Upper lobe of left lung (tissue), 6 donors: ENCODE results near the gene KRTAP2-2. TPM values are rescaled to one million over a fixed set of nuclear protein-coding genes. Genes with fewer than 3 reads are reported as not detected.

Experiments used
- ATAC-seq, 2 donors: fragments of 200-7000 bp; cut with Tn5 transposase; one replicate each; pipeline ENCODE4 v1.9.1; 2022; ENCODE audit warnings: mild to moderate bottlenecking in 2 of 2, moderate library complexity in 2 of 2; ENCODE audit not compliant: low FRiP score in 2 of 2
- DNase-seq, 2 donors: peaks; one replicate each; pipeline ENCODE4 v3.0.0-alpha.2; 2019 to 2020
- H3K27ac ChIP-seq, 4 donors: fragments of 200-600 bp; sonication (generic); one replicate each; pipeline ENCODE4 v1.5.1; 2016 to 2019
- H3K27me3 ChIP-seq, 4 donors: fragments of 200-600 bp; sonication (generic); one replicate each; pipeline ENCODE4 v1.5.1; 2017 to 2019
- H3K36me3 ChIP-seq, 4 donors: fragments of 200-600 bp; sonication (generic); one replicate each; pipeline ENCODE4 v1.5.1; 2016 to 2019
- H3K4me1 ChIP-seq, 4 donors: fragments of 200-600 bp; sonication (generic); one replicate each; pipeline ENCODE4 v1.5.1; 2018 to 2019
- H3K4me3 ChIP-seq, 4 donors: fragments of 200-600 bp; sonication (generic); one replicate each; pipeline ENCODE4 v1.5.1; 2017 to 2019; ENCODE audit warnings: mild to moderate bottlenecking in 2 of 4, moderate library complexity in 1 of 4
- H3K9me3 ChIP-seq, 4 donors: fragments of 200-600 bp; sonication (generic); one replicate each; pipeline ENCODE4 v1.5.1; 2018 to 2019
- EP300 ChIP-seq, 4 donors: sonication (generic); formaldehyde crosslinking; IDR thresholded peaks; one replicate each; pipeline ENCODE4 v1.5.1; 2017; ENCODE audit warnings: antibody characterized with exemption in 4 of 4, control low read depth in 2 of 4
- POLR2A ChIP-seq, 4 donors: fragments of 450-650 bp; IDR thresholded peaks; one replicate each; pipeline ENCODE4 v1.5.1; 2016 to 2017; ENCODE audit warnings: antibody characterized with exemption in 4 of 4, mild to moderate bottlenecking in 2 of 4
- POLR2AphosphoS5 ChIP-seq, 2 donors: sonication (generic); formaldehyde crosslinking; IDR thresholded peaks; one replicate each; pipeline ENCODE4 v1.5.1; 2017; ENCODE audit warnings: antibody characterized with exemption in 2 of 2
- WGBS, 2 donors: methylation state at CpG; one replicate each; pipeline ENCODE4 v1.1.5; 2017 to 2018; 5-methylcytosine and 5-hydroxymethylcytosine counted together
- total RNA-seq, 6 donors: library from RNA; depleted of rRNA in 4 of 6; stranded (reverse); fragments of >200 nt in 4 of 6; gene quantifications; one replicate each; pipeline versions ENCODE4 v1.1.0 to v1.2.1, GENCODE V29; 2016 to 2021
- TF ChIP-seq, protein P1 (sequence below), 6 experiments: fragments of 450-650 bp in 4 of 6; fragments of 200-600 bp in 2 of 6; sonication (generic) in 2 of 6; IDR thresholded peaks; one replicate each; pipeline ENCODE4 v1.5.1; 2016 to 2019; ENCODE audit warnings: antibody characterized with exemption in 6 of 6
- donor health status: DM: no; HTN: no; CAD: no; lungs with moderate emphysema.
- donor health status: DM: no; HTN: yes; CAD: no; lungs with severe emphysema.

KRTAP2-2 gene
- total RNA-seq, 6 donors from 2014 or later: not detected

- H3K9me3 ChIP-seq: no peaks in the 10 kb centered on the region
- H3K4me1 ChIP-seq: no peaks in the 10 kb centered on the region
- DNase-seq: no peak
- no peak overlapping the region for H3K4me3 ChIP-seq
- H3K27ac ChIP-seq: no peak overlapping the region
- no peak for ATAC-seq
- TF ChIP-seq, protein P1, sequence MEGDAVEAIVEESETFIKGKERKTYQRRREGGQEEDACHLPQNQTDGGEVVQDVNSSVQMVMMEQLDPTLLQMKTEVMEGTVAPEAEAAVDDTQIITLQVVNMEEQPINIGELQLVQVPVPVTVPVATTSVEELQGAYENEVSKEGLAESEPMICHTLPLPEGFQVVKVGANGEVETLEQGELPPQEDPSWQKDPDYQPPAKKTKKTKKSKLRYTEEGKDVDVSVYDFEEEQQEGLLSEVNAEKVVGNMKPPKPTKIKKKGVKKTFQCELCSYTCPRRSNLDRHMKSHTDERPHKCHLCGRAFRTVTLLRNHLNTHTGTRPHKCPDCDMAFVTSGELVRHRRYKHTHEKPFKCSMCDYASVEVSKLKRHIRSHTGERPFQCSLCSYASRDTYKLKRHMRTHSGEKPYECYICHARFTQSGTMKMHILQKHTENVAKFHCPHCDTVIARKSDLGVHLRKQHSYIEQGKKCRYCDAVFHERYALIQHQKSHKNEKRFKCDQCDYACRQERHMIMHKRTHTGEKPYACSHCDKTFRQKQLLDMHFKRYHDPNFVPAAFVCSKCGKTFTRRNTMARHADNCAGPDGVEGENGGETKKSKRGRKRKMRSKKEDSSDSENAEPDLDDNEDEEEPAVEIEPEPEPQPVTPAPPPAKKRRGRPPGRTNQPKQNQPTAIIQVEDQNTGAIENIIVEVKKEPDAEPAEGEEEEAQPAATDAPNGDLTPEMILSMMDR (IDR thresholded peaks at IDR 0.05): no peak
- no peak for TF ChIP-seq POLR2AphosphoS5 (IDR thresholded peaks at IDR 0.05)
- TF ChIP-seq POLR2A (IDR thresholded peaks at IDR 0.05): no peak
- TF ChIP-seq EP300 (IDR thresholded peaks at IDR 0.05): no peak
- no peaks in the 10 kb centered on the region for H3K36me3 ChIP-seq
- H3K27me3 ChIP-seq: no peaks in the 10 kb centered on the region
These were observed 34.7 kb downstream of the KRTAP2-2 start for GRCh38 chr17:41020336-41020735.

- Histone ChIP-seq H3K4me1 (no peaks in the 10 kb centered on the region), H3K9me3 (no peaks in the 10 kb centered on the region), H3K4me3 (no peak overlapping the region), H3K27ac (no peak overlapping the region), H3K36me3 (no peaks in the 10 kb centered on the region), H3K27me3 (no peaks in the 10 kb centered on the region)
- TF ChIP-seq, protein P1 (IDR thresholded peaks at IDR 0.05): no peak
- TF ChIP-seq POLR2A (IDR thresholded peaks at IDR 0.05) (no peak), EP300 (IDR thresholded peaks at IDR 0.05) (no peak), POLR2AphosphoS5 (IDR thresholded peaks at IDR 0.05) (no peak)
- ATAC-seq: no peak
- WGBS, 2 donors: 93 to 96% methylated on average over 3 of the region's 3 CpGs
- no peak for DNase-seq
These were observed 35.6 kb downstream of the KRTAP2-2 start for GRCh38 chr17:41019415-41019814.

DNA sequence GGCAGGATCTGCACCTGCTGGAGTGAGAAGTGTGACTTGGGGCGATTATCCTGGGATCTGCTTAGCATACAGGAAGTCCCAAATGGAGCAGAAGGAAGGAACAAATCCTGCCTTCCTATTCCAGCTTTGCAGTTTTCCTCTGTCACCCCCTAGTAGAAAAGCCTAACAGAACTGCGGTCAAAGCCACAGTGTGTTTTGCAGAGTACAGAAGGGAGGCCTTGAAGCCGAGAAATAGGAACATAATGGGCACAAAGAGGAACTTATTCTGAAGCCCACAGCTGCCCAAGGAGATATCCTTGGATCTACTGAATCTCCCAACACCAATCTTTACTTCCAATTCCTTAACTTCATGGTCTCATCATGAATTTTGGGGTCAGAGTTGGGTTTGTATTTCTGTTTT is 36.5 kb downstream of the KRTAP2-2 start:
- Histone ChIP-seq H3K36me3 (no peaks in the 10 kb centered on the region), H3K4me1 (no peaks in the 10 kb centered on the region)
- no peak for ATAC-seq

GRCh38 chr17:41016578-41017215 is 38.3 kb downstream of the KRTAP2-2 start:
- ATAC-seq (no peak), DNase-seq (no peak)
- Histone ChIP-seq H3K27ac (no peak overlapping the region), H3K4me1 (no peaks in the 10 kb centered on the region), H3K27me3 (no peaks in the 10 kb centered on the region), H3K36me3 (no peaks in the 10 kb centered on the region), H3K9me3 (no peaks in the 10 kb centered on the region), H3K4me3 (no peak overlapping the region)
- 70 to 78% methylated on average over 8 to 13 of the region's 13 CpGs for WGBS, 2 donors
- TF ChIP-seq POLR2AphosphoS5 (IDR thresholded peaks at IDR 0.05) (no peak), POLR2A (IDR thresholded peaks at IDR 0.05) (no peak), EP300 (IDR thresholded peaks at IDR 0.05) (no peak)
- TF ChIP-seq, protein P1 (IDR thresholded peaks at IDR 0.05): no peak

More for the DNA sequence above, 36.5 kb downstream of the KRTAP2-2 start:
- TF ChIP-seq EP300 (IDR thresholded peaks at IDR 0.05) (no peak), POLR2AphosphoS5 (IDR thresholded peaks at IDR 0.05) (no peak)
- TF ChIP-seq, protein P1 (IDR thresholded peaks at IDR 0.05): no peak
- WGBS, 2 donors: 76 to 78% methylated on average over 2 to 3 of the region's 3 CpGs
- DNase-seq: no peak
- Histone ChIP-seq H3K27ac (no peak overlapping the region), H3K27me3 (no peaks in the 10 kb centered on the region), H3K9me3 (no peaks in the 10 kb centered on the region), H3K4me3 (no peak overlapping the region)

GRCh38 chr17:41015454-41015853 is 39.6 kb downstream of the KRTAP2-2 start:
- H3K27ac ChIP-seq: no peak overlapping the region
- TF ChIP-seq, protein P1 (IDR thresholded peaks at IDR 0.05): no peak
- TF ChIP-seq EP300 (IDR thresholded peaks at IDR 0.05): no peak
- no peak for TF ChIP-seq POLR2AphosphoS5 (IDR thresholded peaks at IDR 0.05)
- TF ChIP-seq POLR2A (IDR thresholded peaks at IDR 0.05): no peak
- H3K27me3 ChIP-seq: no peaks in the 10 kb centered on the region
- H3K36me3 ChIP-seq: no peaks in the 10 kb centered on the region
- ATAC-seq (no peak), DNase-seq (no peak)
- no peaks in the 10 kb centered on the region for H3K4me1 ChIP-seq
- no peaks in the 10 kb centered on the region for H3K9me3 ChIP-seq
- WGBS, 2 donors: 70 to 72% methylated on average over 7 of the region's 7 CpGs
- no peak overlapping the region for H3K4me3 ChIP-seq
